HepG2 (cell line): ENCODE results near the gene ARHGEF3. TPM values are rescaled to one million over a fixed set of nuclear protein-coding genes. Genes with fewer than 3 reads are reported as not detected.
"Not testable (repeated sequence)": the region's sequence is repeated elsewhere in the genome, so short reads cannot be mapped to it uniquely, and the experiment has no call there.

Experiments
- ATAC-seq: fragments of 200-7000 bp; cut with Tn5 transposase; 3 replicates; pipeline ENCODE4 v1.9.1; 2020; ENCODE audit warnings: mild to moderate bottlenecking, moderate library complexity
- BruUV-seq: library from RNA; stranded (reverse); fragments of 400-500 nt; replicated peaks from 2 replicates; lab custom pipeline; 2021; lab: Mats Ljungman, UMichigan
- CTCF ChIA-PET: fragments of 300-600 bp; formaldehyde crosslinking; extraction: SDS; loops from one replicate; lab custom pipeline; 2021; ENCODE audit warnings: low total read pairs, inconsistent platforms, low intra/inter-chr PET ratio; lab: Yijun Ruan, JAX
- POLR2A ChIA-PET: fragments of 350-600 bp; sonication (Branson Sonifier 250); formaldehyde crosslinking; loops from one replicate; lab custom pipeline; 2020; ENCODE audit warnings: antibody characterized with exemption, inconsistent platforms; lab: Yijun Ruan, JAX
- DNase-seq: peaks from one replicate; pipeline ENCODE4 v3.0.0-alpha.2; 2015; ENCODE audit warnings: low spot score
- FAIRE-seq: peaks from 3 replicates; lab custom pipeline; 2011; peaks lifted over from hg19 to GRCh38; lab: Jason Lieb, UNC
- H2AFZ ChIP-seq: one replicate; pipeline ENCODE4 v1.6.1; 2011; ENCODE audit warnings: low read length, inconsistent platforms
- H3K27ac ChIP-seq: fragments of 300-600 bp; 3 replicates; pipeline ENCODE4 v1.8.0; 2011; ENCODE audit warnings: mixed run types, mild to moderate bottlenecking, mixed read lengths, low read length, inconsistent platforms; ENCODE audit not compliant: insufficient read depth; ENCODE audit errors: extremely low read length
- H3K27me3 ChIP-seq, 2 experiments: fragments of 200-600 bp in 1 of 2; 2 replicates in 1 of 2; 3 replicates in 1 of 2; pipeline versions ENCODE4 v1.6.0 to v1.8.0; 2011; ENCODE audit warnings: low read length in 2 of 2, mild to moderate bottlenecking in 2 of 2, moderate library complexity in 2 of 2, inconsistent platforms in 1 of 2; ENCODE audit not compliant: insufficient read depth in 2 of 2, control insufficient read depth in 1 of 2
- H3K36me3 ChIP-seq, 2 experiments: fragments of 200-600 bp in 1 of 2; replicated peaks in 1 of 2; 2 replicates in 1 of 2; 3 replicates in 1 of 2; pipeline versions ENCODE4 v1.5.1 to v1.8.0; 2011; ENCODE audit warnings: low read length in 2 of 2, inconsistent platforms in 1 of 2; ENCODE audit not compliant: insufficient read depth in 2 of 2, control insufficient read depth in 1 of 2
- H3K4me1 ChIP-seq: 2 replicates; pipeline ENCODE4 v1.5.1; 2012; ENCODE audit warnings: low read length, inconsistent platforms; ENCODE audit not compliant: insufficient read depth
- H3K4me2 ChIP-seq: 2 replicates; pipeline ENCODE4 v1.6.0; 2011; ENCODE audit warnings: low read depth, low read length, inconsistent platforms
- H3K4me3 ChIP-seq, 3 experiments: fragments of 200-600 bp in 1 of 3; sonication (generic), shearing (Covaris generic) in 1 of 3; replicated peaks in 1 of 3; 2 replicates each; pipeline ENCODE4 v1.5.1; 2011 to 2016; ENCODE audit warnings: low read length in 3 of 3, inconsistent platforms in 2 of 3, low read depth in 2 of 3, mild to moderate bottlenecking in 2 of 3, control low read depth in 1 of 3, mixed read lengths in 1 of 3; ENCODE audit not compliant: insufficient read depth in 1 of 3
- H3K79me2 ChIP-seq: one replicate; pipeline ENCODE4 v1.6.1; 2011; ENCODE audit warnings: low read length, inconsistent platforms; ENCODE audit not compliant: insufficient read depth
- H3K9ac ChIP-seq: 2 replicates; pipeline ENCODE4 v1.6.0; 2011; ENCODE audit warnings: mild to moderate bottlenecking, low read depth, low read length, inconsistent platforms; ENCODE audit not compliant: insufficient read depth
- H3K9me3 ChIP-seq: 2 replicates; pipeline ENCODE4 v1.5.1; 2012; ENCODE audit warnings: mild to moderate bottlenecking, low read length
- H4K20me1 ChIP-seq: 2 replicates; pipeline ENCODE4 v1.6.0; 2011; ENCODE audit warnings: inconsistent platforms, mild to moderate bottlenecking, low read length, moderate library complexity; ENCODE audit not compliant: insufficient read depth
- CC2D1A ChIP-seq: sonication (generic); formaldehyde crosslinking; IDR thresholded peaks from 2 replicates; pipeline ENCODE4 v1.8.1; 2023; ENCODE audit warnings: mild to moderate bottlenecking, missing genetic modification reagents
- E2F2 ChIP-seq: sonication (generic); formaldehyde crosslinking; IDR thresholded peaks from 2 replicates; pipeline ENCODE4 v1.4.0; 2020; ENCODE audit warnings: missing genetic modification reagents, borderline replicate concordance
- MEIS1 ChIP-seq: sonication (generic); formaldehyde crosslinking; IDR thresholded peaks from 2 replicates; pipeline ENCODE4 v1.9.0; 2021; ENCODE audit warnings: mild to moderate bottlenecking, missing genetic modification reagents, moderate library complexity, borderline replicate concordance
- NFYB ChIP-seq: sonication (generic); formaldehyde crosslinking; IDR thresholded peaks from 2 replicates; pipeline ENCODE4 v1.4.0; 2020; ENCODE audit warnings: missing genetic modification reagents
- POLR2A ChIP-seq, 2 experiments: IDR thresholded peaks; 2 replicates each; pipeline ENCODE4 v1.6.1; 2011; ENCODE audit warnings: low read depth in 2 of 2, low read length in 2 of 2, mild to moderate bottlenecking in 1 of 2, moderate library complexity in 1 of 2; ENCODE audit not compliant: insufficient read depth in 1 of 2
- WGBS: methylation state at CpG from one replicate; pipeline ENCODE4 v1.1.6; 2017; ENCODE audit warnings: low lambda C conversion rate; 5-methylcytosine and 5-hydroxymethylcytosine counted together
- in situ Hi-C: cut with HindIII; loops from 2 replicates; pipeline ENCODE4 v1.10.0; 2017; ENCODE audit warnings: low pct_unique_long_range_greater_than_20kb; ENCODE audit not compliant: extremely low pct_ligation_motif_present
- intact Hi-C: fragments of 100-400 bp; cut with micrococcal nuclease; formaldehyde crosslinking; loops from one replicate; pipeline ENCODE4 v1.10.0; 2022; ENCODE audit not compliant: unreplicated experiment
- polyA plus RNA-seq, 8 experiments: library from polyadenylated mRNA; depleted of rRNA in 3 of 8; stranded (reverse) in 7 of 8; unstranded in 1 of 8; fragments of >200 nt; fragmentation: Illumina TruSeq in 4 of 8; extraction: Trizol in 4 of 8; gene quantifications; 2 replicates each; pipeline versions ENCODE4 v1.2.1 to v1.2.3, GENCODE V29; 2011 to 2016; ENCODE audit warnings: low read depth in 4 of 8, missing spikeins in 1 of 8, mixed read lengths in 1 of 8; ENCODE audit not compliant: insufficient read depth in 1 of 8
- total RNA-seq, 5 experiments: library from RNA; depleted of rRNA; stranded (reverse); fragments of >200 nt; fragmentation: Illumina TruSeq; extraction: Trizol; gene quantifications; 2 replicates each; pipeline ENCODE4 v1.2.3, GENCODE V29; 2016; ENCODE audit warnings: low read depth in 1 of 5
- TF ChIP-seq, protein P1 (sequence below): sonication (generic); formaldehyde crosslinking; IDR thresholded peaks from 2 replicates; pipeline ENCODE4 v1.4.0; 2020; ENCODE audit warnings: missing genetic modification reagents, mild to moderate bottlenecking, borderline replicate concordance

Gene ARHGEF3
- total and polyA plus RNA-seq, 2 of the 13 experiments (the other 11 are each of a cell fraction or from before 2014, with no cell fraction given): 14.8 to 23.1 TPM

- TF ChIP-seq, protein P1, sequence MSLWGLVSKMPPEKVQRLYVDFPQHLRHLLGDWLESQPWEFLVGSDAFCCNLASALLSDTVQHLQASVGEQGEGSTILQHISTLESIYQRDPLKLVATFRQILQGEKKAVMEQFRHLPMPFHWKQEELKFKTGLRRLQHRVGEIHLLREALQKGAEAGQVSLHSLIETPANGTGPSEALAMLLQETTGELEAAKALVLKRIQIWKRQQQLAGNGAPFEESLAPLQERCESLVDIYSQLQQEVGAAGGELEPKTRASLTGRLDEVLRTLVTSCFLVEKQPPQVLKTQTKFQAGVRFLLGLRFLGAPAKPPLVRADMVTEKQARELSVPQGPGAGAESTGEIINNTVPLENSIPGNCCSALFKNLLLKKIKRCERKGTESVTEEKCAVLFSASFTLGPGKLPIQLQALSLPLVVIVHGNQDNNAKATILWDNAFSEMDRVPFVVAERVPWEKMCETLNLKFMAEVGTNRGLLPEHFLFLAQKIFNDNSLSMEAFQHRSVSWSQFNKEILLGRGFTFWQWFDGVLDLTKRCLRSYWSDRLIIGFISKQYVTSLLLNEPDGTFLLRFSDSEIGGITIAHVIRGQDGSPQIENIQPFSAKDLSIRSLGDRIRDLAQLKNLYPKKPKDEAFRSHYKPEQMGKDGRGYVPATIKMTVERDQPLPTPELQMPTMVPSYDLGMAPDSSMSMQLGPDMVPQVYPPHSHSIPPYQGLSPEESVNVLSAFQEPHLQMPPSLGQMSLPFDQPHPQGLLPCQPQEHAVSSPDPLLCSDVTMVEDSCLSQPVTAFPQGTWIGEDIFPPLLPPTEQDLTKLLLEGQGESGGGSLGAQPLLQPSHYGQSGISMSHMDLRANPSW: no peak
- TF ChIP-seq E2F2 (CRISPR knock-in tag): no peak
- TF ChIP-seq MEIS1: no peak
- TF ChIP-seq CC2D1A (CRISPR knock-in tag): no peak
- TF ChIP-seq, all 625 proteins: peak for 0
These were observed 108.0 kb downstream of the ARHGEF3 start (continued) for GRCh38 chr3:56693750-56694149.

- H3K4me2 ChIP-seq, H3K27me3 ChIP-seq, DNase-seq, H3K4me3 ChIP-seq, H4K20me1 ChIP-seq, POLR2A ChIA-PET, in situ Hi-C loops, H3K9me3 ChIP-seq, CTCF ChIA-PET, H3K79me2 ChIP-seq, H3K4me1 ChIP-seq, H3K27ac ChIP-seq, ATAC-seq, intact Hi-C loops, H2AFZ ChIP-seq, H3K9ac ChIP-seq, FAIRE-seq, H3K36me3 ChIP-seq: not testable (repeated sequence)
- TSS peak; percentile 97 for BruUV-seq
- 72% methylated on average over 15 of the region's 15 CpGs for WGBS
- TF ChIP-seq POLR2A (IDR thresholded peaks at IDR 0.05; ENCODE audit: insufficient read depth in 1 of 2, low read depth in 2 of 2, low read length in 2 of 2) (peak in 1 of 2 experiments; percentile 25; a peak in 1 of 4 replicates), NFYB (CRISPR knock-in tag) (peak; percentile 45; the same call in 1 of the 2 replicates)
These were observed 109.0 kb downstream of the ARHGEF3 start for GRCh38 chr3:56692520-56693433.

GRCh38 chr3:56692001-56692365 is 109.8 kb downstream of the ARHGEF3 start:
- H3K4me1 ChIP-seq, H3K9me3 ChIP-seq, H3K4me3 ChIP-seq, DNase-seq, in situ Hi-C loops, ATAC-seq, H3K27ac ChIP-seq, BruUV-seq, FAIRE-seq, CTCF ChIA-PET, intact Hi-C loops, POLR2A ChIA-PET, H2AFZ ChIP-seq, H3K9ac ChIP-seq, H3K36me3 ChIP-seq, H4K20me1 ChIP-seq, H3K27me3 ChIP-seq, H3K4me2 ChIP-seq, H3K79me2 ChIP-seq: not testable (repeated sequence)
- 82% methylated on average over 3 of the region's 21 CpGs for WGBS
